ENCODE measurements around the gene ARID3A.
"Not testable (repeated sequence)": the region's sequence is repeated elsewhere in the genome, so short reads cannot be mapped to it uniquely, and the experiment has no call there.

Gene ARID3A

DNA sequence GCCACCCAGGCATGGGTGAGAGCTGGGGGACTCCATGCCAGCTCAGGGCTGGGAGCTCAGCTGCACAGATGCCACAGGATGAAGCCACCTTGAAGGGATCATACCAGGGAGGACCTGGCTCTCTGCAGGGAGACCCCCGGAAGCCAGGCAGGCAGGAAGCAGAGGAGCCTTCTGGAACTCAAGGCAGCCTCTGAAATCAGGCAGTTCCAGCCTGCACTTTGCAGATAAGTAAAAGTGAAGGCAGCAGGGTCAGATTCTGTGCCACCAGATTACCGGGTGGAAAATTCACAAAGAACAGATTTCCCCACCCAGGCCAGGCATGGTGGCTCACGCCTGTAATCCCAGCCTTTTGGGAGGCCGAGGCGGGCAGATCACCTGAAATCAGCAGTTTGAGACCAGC lies 92.6 kb downstream of the ARID3A start:
- TF ChIP-seq, protein P1, sequence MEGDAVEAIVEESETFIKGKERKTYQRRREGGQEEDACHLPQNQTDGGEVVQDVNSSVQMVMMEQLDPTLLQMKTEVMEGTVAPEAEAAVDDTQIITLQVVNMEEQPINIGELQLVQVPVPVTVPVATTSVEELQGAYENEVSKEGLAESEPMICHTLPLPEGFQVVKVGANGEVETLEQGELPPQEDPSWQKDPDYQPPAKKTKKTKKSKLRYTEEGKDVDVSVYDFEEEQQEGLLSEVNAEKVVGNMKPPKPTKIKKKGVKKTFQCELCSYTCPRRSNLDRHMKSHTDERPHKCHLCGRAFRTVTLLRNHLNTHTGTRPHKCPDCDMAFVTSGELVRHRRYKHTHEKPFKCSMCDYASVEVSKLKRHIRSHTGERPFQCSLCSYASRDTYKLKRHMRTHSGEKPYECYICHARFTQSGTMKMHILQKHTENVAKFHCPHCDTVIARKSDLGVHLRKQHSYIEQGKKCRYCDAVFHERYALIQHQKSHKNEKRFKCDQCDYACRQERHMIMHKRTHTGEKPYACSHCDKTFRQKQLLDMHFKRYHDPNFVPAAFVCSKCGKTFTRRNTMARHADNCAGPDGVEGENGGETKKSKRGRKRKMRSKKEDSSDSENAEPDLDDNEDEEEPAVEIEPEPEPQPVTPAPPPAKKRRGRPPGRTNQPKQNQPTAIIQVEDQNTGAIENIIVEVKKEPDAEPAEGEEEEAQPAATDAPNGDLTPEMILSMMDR (IDR thresholded peaks at IDR 0.05) = no peak
- H3K27ac ChIP-seq = no peak overlapping the region
- peak overlapping the region; percentile 49 for H3K4me3 ChIP-seq

DNA sequence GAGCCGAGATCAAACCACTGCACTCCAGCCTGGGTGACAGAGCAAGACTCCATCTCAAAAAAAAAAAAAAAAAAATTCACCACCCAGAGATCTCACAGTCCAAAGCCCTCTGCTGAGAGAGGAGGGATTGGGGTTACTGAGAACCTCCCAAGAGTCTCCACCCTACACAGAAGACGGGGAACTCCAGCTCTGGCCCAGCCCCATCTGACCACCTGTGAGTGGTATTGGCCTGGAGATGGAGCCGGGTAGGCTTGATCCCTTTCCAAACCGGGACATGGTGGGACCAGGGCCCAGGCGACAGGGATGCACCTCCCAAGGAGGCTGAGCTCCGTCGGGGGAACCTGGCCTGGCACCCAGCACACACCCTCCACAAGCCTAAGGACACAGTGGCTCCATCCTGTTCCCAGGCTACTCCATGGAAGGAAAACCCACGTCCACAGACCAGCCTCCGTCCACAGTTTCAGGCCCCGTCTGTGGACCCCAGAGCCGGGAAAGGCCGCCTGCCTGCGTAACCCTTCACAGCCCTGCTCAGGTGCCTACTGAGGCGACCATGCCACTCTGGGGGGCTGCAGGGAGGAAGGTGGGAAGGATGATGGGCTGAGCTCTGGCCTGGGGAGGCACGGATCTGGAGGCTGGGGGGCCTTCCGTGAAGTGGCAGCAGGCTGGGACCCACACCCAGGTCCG lies 93.2 kb downstream of the ARID3A start:
- peak overlapping the region in 1 of 2 donors; percentile 94 for H3K27ac ChIP-seq
- TF ChIP-seq, protein P1 (IDR thresholded peaks at IDR 0.05) = no peak
- no peak for DNase-seq (ENCODE audit: low spot score)
- peak overlapping the region; percentile 98 for H3K4me3 ChIP-seq

More for the DNA sequence above, 92.6 kb downstream of the ARID3A start:
- DNase-seq (ENCODE audit: low spot score) = no peak

- TF ChIP-seq, protein P1 (IDR thresholded peaks at IDR 0.05) = no peak
- H3K4me3 ChIP-seq = peak overlapping the region; percentile 98
- peak overlapping the region; percentile 88 to 94 for H3K27ac ChIP-seq
- no peak for DNase-seq (ENCODE audit: low spot score)
Observed at GRCh38 chr19:1019616-1019961, 93.8 kb downstream of the ARID3A start.

DNA sequence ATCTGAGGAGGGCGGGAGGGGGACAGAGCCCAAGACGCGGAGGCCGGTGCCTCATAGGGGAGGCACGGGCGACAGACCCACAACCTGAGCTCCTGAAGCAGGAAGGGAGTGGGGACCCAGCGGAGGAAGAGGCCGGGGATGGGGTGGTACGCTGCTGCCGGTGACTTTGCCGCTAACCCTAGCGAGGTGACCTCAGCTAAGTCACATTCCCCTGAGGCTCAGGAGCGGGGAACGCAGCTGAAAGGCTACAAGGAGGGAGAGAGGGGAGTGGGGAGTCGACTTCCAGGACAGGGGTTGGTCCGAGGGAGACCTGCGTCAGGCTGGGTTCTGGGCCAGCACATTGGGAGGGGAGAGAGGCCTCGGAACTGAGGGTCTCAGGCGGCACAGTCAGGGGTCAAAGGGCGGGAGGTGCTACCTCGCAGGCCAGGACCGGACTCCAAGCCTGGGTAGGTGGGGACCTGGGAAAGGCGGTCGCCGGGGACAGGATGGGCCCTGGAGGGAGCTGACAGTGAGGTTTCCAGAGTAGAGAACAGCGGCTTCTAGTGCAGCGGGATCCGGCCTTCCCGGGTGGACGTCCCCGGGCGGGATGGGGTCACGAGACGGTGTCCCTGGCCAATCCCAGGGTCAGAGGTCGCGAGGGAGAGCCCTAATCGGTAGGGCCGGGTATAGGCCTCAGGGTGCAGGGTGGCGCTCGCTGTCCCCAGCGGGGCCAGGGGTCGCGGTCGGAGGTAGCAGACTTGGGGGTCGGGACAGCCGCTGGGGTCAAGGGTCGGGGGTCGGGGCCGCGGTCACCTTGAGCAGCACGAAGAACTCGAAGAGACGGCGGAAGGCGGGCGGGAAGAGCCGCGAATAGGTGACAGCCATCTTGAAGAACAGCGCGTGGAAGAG lies 94.4 kb downstream of the ARID3A start:
- Histone ChIP-seq H3K4me3 (peak overlapping the region; percentile 98), H3K27ac (peak overlapping the region; percentile 88 to 94)
- no peak for DNase-seq (ENCODE audit: low spot score)
- TF ChIP-seq, protein P1 (IDR thresholded peaks at IDR 0.05) = no peak

DNA sequence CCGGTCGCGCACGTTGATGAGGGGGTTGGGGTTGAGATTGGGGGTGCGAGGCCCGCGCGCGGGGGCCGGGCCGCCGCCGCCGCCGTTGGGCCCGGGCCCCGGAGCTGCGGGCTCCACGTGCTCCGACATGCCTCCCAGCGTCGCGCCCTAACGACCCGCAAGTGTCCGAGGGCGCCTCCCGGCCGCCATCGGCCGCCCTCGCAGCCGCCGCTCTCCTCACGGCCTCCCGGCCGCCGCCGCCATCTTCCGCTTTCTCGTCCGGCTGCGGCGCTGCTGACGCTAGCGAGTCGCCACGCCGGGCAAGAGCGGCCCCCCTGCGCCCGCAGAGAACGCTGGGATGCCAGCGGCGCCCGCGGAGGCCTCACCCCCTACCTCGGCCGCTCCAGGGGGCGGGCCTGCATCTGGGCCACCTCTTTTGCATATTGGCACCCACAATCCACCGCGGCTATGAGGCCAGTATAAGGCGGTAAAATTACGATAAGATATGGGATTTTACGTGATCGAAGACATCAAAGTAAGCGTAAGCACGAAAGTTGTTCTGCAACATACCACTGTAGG lies 95.1 kb downstream of the ARID3A start, which contains the start of gene TMEM259:
TMEM259 (minus strand) TSS at position 256 of the 558 bp plus-strand sequence; CDS start at position 129, 127 bp downstream.
- peak within 1 kb of the TSS; percentile 88 to 94 for H3K27ac ChIP-seq
- peak within 1 kb of the TSS; percentile 98 for H3K4me3 ChIP-seq
- TF ChIP-seq, protein P1 (IDR thresholded peaks at IDR 0.05) = no peak
- DNase-seq (ENCODE audit: low spot score) = peak; percentile 97

GRCh38 chr19:1023883-1024188 lies 98.0 kb downstream of the ARID3A start:
- H3K4me3 ChIP-seq; DNase-seq (ENCODE audit: low spot score): not testable (repeated sequence)
- peak overlapping the region; percentile 12 to 94 for H3K27ac ChIP-seq

- H3K27ac ChIP-seq = peak overlapping the region; percentile 98 to 100
- DNase-seq (ENCODE audit: low spot score); H3K4me3 ChIP-seq: not testable (repeated sequence)
Observed at GRCh38 chr19:1025080-1025479, 99.2 kb downstream of the ARID3A start.

All from coronary artery (tissue), 2 donors.